Activated CD8-positive, alpha-beta memory T cell treated with anti-CD3 and anti-CD28 coated beads, Interleukin-2, amount 50 U/mL, for 4 hours (primary cell): Measurements from ENCODE around the gene CEP89.
"Not testable (repeated sequence)": the region's sequence is repeated elsewhere in the genome, so short reads cannot be mapped to it uniquely, and the experiment has no call there.

Experiments
- DNase-seq: peaks from one replicate; pipeline ENCODE4 v3.0.0-alpha.2; 2020

Gene CEP89

DNA sequence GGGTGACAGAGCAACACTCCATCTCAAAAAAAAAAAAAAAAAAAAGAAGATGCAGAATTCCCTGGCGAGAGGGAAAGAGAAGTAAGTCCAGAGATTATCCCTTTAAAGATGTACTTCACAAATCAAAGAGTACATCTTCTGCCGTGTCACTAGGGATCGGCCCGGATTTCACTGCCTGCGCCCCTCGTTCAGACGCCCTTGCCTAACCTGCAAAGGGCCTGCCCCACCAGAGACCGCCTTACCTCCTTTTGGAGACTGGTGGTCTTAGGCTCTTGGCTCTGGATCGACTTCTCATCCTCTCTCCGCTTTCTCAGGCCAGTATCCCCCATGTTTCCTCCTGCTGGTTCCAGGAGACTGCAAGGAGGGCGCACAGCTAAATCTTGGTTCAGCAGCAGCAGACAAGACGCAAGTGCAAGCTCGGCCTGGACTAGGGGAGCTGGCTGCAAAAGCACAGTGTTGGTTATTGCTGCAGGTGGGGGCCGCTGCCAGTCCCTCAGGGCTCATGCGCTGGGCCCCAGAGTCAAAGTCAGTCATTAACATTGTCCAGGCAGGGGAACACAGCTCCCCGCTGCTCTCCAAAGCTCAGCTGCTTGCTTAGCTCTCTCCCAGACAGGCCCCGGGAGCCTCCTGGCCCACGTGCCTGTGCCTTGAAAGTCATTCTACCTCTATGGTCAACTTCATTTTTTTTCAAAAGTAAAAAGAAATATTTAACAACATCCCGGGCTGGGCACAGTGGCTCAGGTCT is 103.4 kb downstream of the CEP89 start:
- DNase-seq = no peak

DNA sequence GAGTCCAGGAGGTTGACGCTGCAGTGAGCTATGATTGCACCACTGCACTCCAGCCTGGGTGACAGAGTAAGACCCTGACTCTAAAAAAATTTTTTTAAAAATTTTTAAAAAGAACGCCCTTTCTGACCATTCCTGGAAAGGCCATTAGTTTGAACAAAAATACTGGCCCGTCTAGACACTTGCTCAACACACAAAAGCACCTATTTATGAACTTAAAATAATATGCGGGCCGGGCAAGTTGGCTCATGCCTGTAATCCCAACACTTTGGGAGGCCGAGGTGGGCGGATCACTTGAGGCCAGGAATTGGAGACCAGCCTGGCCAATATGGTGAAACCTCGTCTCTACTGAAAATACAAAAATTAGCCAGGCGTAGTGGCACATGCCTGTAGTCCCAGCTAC is 104.3 kb downstream of the CEP89 start:
- not testable (repeated sequence) for DNase-seq

DNA sequence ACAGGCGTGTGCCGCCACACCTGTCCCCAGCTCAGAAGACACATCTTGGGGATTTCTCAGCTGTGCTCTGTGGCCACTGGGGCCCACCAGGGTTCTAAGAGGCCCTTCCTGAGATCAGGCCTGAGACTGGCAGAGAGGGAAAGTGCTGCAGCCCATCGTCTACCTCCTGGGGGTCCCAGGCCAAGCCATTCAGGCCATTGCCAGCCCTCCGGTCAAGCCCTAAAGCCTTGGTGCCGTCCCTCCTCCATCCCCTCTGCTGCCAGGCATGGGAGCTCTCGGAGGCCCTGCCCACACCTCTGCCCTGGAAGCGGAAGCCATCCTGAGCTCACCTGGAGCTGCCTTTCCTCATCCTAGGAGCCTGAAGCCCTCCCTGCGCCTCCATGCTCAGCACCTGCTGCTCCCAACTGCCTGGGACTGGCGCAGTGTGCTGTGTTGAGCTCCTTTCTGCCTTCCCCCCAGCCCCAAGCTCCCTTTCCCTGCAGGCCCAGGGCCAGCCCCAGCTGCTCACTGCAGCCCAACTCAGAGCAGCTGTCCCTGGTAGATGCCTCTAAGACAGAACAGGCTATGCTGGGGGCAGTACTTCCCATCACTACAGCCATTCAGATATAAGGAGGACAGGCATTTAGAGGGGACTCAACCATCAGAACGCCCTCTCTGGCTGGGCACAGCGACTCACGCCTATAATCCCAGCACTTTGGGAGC is 105.0 kb downstream of the CEP89 start:
- DNase-seq = no peak

DNA sequence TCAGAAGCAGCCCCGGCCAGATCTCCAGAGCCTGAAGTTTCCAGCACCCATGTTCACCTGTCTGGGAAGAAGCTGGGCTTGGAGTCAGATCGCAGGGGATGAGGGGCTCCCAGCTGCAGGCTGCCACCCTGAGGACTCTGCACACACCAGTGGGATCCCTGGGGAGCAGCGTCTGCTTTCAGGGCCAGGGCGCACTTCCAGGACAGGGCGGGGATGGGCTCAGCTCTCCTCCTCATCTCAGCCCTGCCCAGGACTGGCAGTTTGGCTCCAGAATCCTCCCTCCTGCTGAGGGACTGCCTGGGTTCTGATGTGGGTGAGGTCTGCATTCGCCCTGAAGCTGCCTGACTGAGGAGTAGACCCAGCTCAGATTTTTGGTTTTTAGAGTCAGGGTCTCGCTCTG is 105.7 kb downstream of the CEP89 start:
- DNase-seq = no peak

DNA sequence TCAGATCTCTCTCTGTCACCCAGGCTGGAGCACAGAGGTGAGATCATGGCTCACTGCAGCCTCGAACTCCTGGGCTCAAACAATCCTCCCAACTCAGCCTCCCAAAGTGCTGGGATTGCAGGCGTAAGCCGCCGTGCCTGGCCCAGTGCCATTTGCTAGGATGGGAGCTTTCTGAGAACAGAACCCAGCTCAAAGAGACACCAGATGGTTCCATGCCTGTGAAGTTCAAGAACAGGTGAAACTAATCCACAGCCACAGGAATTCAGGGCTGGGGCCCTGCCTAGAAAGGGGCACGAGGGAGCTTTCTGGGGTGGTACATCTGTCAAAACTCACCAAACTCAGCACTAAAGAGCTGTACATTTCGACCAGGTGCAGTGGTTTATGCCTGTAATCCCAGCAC is 106.4 kb downstream of the CEP89 start:
- DNase-seq = no peak

DNA sequence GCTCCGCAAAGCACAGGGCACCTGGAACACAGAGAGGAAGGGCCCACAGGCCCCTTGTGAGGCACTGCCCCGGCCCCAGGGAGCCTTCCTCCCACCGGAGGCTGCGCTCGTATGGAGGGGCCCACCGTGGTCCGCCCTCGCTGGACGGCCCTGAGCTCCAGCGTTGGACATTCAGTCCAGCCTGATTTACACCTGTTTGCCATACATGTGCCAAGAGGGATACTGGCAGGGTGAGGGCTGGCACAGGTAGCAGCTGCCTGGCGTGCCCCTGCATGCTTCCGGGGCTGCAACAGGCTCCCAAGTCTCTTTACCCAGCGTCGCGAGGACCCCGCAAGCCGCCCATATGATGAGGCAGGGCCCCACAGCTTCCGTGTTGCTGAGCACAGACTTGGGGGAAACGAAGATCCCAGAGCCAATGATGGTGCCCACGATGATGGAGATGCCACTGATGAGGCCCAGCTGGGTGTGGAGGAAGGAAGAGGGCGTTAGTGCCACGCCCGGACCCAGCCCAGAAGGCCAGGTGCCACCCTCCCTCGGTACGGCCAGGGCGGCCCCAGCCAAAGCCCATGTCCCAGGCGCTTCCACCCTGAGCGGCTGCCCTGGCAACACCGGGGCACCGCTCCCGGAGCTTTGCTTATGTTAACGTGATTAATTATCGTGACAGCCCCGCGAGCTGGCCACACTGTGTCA is 107.3 kb downstream of the CEP89 start:
- DNase-seq = no peak

DNA sequence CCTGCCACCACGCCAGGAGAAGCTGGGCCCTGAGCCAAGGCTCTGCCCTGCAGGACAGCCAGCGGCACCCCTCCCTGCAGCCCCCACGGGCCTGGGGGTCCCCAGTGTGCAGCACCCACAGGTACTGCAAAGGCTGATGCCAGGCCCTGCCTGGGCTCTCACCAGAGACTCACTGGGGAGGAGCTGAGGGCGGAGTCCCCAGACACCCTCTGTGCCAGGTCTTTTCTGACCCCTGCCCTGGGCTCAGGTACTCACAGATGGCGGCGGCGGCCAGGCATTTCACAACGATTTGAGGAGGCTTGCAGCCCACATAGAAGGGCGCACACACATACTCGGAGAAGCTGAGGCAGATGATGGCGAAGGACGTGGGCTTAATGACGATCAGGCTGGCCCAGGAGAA is 107.9 kb downstream of the CEP89 start:
- DNase-seq = no peak

DNA sequence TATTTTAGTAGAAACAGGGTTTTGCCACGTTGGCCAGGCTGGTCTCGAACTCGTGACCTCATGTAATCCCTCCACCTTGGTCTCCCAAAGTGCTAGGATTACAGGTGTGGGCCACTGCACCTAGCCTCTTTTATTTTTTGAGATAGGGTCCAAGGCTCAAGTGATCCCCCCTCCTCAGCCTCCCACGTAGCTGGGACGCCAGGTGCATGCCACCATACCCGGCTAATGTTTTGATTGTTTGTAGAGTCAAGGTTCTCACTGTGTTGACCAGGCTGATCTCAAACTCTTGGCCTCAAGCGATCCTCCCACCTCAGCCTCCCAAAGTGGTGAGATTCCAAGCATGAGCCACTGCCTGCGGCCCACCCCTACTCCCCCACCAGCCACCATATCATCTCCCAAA is 108.5 kb downstream of the CEP89 start:
- no peak for DNase-seq

DNA sequence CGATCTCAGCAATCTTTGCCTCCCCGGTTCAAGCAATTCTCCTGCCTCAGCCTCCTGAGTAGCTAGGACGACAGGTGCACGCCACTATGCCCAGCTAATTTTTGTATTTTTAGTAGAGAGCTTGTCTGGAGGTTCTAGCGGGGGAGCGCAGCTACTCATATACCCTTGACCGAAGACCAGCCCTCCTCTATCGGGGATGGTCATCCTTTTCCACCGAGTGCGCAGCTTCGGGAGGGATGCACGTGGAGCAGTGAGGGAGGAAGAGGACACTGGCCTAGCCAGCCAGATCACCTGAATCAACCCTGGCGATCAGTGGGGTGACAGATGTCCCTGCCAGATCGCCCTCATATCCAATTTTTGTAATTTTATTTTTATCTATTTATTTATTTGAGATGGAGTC is 109.0 kb downstream of the CEP89 start:
- no peak for DNase-seq

DNA sequence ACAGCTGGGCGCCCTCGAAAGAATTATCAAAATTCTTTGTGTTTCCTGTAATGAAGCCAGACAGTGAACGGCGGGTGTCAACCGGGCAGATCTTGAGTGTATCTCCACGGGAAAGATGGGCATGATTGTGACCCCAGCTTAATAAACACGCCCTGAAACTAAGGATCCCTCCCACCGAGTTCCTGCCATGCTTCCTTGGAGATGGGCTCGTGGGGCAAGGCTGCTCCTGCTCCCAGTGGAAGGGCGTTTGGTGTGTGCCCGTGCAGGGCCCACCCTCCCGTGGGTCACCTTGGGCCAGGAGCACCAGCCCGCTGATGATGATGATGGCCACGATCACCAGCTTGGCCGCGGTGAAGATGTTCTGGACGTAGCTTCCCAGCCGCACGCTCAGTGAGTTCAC is 109.6 kb downstream of the CEP89 start:
- DNase-seq = no peak

DNA sequence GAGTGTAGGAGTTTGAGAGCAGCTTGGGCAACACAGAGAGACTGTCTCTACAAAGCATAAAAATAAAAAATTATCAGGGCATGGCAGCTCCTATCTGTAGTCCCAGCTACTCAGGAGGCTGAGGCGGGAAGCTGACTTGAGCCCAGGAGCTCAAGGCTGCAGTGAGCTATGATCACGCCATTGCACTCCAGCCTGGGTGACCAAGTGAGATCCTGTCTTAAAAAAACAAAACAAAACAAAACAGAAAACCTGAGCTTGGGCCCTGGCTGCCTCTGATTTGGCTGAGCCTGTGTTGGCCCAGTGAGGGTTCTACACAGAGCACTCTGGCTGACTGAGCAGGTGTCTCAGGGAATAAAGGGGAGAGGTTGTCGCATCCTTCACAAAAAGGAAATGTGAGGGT is 110.2 kb downstream of the CEP89 start:
- DNase-seq = no peak

DNA sequence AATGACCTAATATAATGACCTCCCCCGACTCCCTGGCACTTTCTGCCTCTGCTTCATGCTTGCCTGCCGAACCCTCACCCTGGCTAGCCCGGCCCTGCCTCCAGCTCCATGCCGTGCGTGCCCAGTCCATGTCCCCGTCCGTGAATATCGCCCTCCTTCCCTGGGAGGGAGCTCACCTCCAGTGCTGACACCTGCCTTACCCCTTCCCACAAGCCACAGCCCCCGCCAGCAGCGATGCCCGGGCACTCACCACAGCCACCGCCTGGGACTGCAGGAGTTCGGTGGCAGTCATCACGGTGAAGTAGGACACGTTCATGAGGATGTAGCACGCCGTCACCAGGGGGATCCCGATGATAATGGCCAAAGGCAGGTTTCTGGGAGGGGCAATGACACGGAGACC is 112.2 kb downstream of the CEP89 start:
- no peak for DNase-seq

DNA sequence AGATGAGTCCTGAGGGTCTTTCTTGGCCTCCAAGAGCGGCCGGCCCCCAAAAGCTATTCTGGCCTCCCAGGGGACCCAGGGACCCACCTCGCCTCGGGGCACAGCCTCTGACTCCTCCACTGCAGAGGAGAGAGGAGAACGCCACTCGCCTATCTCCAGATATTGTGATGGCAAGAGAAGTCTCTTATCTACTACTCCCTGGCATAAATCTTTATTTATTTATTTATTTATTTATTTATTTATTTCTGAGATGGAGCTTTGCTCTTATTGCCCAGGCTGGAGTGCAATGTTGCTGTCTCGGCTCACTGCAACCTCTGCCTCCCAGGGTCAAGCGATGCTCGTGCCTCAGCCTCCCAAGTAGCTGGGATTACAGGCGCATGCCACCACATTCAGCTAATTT is 113.2 kb downstream of the CEP89 start:
- no peak for DNase-seq

DNA sequence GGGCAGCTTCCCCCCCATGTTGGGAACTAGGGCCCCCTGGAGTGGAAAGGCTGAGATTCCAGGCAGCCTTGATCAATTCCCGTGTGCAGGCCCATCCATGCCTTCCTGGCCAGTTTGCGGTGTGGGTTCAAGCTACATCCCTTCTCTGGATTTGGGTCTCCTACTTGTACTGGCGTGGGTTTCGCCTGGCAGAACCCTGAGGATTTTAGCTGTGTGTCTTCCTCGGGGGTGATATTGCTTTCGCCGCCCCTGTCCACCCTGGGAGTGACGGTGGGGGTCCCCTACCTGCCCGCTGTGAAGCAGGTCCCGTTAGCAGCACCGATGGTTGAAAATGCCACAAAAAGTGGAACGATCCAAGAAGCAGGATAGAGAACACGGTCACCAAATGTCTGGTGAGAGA is 113.6 kb downstream of the CEP89 start:
- no peak for DNase-seq

DNA sequence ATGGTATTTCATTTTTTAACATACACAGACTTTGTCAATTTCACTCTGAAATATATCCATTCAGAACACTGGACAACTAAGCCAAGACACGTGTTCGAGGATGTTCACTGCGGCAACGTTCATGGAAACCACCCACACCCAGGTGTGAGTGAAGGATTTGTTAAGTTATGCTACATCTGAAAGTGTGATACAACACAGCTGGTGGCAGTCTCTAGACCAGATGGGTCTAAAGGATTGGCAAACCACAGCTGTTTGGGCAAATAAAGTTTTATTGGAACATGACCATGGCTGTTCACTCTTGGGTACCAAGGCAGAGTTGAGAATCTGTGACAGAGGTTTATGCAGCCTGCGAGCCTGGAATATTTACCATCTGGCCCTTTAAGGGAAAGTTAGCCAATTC is 114.2 kb downstream of the CEP89 start:
- DNase-seq = no peak

DNA sequence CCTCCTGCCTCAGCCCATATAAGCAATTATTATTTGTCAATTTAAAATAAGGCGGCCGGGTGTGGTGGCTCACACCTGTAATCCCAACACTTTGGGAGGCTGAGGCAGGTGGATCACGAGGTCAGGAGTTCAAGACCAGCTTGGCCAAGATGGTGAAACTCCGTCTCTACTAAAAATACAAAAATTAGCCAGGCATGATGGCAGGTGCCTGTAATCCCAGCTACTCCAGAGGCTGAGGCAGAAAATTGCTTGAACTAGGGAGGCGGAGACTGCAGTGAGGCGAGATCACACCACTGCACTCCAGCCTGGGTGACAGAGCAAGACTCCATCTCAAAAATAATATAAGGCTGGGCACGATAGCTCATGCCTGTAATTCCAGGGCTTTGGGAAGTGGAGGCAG is 114.9 kb downstream of the CEP89 start:
- DNase-seq = not testable (repeated sequence)

DNA sequence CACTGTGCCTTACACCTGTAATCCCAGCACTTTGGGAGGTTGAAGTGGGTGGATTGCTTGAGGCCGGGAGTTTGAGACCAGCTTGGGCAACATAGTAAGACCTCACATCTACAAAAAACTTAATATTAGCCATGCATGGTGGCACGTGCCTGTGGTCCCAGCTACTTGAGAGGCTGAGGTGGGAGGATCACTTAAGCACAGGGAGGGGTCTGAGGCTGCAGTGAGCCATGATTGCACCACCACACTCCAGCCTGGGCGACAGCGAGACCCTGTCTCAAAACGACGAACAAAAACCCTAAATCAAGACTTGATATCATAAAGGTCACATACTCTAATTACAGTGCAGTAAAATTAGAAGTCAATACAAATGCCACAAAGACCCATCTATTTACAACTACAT is 119.5 kb downstream of the CEP89 start:
- DNase-seq = no peak

DNA sequence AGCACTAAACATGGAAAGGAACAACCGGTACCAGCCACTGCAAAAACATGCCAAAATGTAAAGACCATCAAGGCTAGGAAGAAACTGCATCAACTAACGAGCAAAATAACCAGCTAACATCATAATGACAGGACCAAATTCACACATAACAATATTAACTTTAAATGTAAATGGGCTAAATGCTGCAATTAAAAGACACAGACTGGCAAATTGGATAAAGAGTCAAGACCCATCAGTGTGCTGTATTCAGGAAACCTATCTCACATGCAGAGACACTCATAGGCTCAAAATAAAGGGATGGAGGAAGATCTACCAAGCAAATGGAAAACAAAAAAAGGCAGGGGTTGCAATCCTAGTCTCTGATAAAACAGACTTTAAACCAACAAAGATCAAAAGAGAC is 123.7 kb downstream of the CEP89 start:
- DNase-seq = not testable (repeated sequence)

DNA sequence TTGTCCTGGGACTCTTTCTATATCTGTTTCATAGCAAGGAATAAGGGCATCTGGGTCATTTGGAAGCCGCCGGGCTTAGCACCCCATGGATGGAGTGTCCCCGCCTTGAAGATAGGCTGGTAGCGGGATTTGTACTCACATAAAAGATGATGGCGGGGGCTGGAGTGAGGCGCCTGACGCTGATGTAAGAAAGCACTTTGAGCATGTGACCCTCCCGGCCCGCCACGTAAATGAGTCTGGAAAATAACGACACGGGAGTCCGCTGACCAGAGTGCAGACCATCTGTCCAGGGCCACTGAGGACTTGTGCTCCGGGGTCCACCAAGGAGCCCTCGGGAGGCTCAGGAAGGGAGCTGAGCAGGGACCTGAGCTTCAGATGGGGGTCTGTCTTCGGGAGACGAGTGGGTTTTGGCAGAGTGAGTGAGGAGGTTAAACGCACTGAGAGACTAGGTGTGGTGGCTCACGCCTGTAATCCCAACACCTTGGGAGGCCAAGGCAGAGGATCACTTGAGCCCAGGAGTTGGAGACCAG is 128.0 kb downstream of the CEP89 start:
- no peak for DNase-seq

DNA sequence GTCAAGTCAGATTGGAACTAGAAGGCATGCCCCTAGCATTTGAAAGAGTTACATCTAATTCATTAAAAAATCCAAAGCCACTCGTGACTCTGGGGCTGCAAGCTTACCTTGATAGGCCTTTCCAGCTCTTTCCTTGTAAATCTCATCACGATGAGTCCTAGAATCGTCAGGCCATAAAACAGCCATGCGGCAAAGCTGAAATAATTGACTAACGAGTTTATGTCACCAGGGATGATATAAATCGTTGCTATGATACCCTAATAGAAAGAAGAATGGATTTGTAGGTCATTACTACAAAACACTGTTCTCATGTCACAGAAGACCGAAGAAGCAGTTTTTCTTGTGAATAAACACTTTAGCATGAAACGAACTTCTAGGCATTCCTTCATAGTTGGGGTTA is 129.7 kb downstream of the CEP89 start:
- DNase-seq = no peak

DNA sequence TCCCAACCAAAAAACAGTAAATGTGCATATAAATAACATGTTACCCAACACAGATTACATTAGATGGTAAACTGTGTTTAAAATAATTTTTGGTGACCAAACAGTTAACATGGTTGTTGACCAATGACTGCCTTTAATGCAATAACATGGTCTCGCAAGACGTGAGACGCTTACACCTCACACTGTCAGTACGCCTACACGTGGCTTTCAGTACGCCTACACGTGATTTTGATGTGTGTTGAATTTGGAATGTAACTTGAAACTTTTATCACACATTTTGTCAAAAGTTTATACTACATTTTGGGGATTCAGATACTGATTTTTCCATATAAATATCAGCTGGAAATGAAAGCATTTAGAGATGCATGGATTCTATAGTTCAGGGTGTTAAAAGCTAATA is 134.2 kb downstream of the CEP89 start:
- no peak for DNase-seq

DNA sequence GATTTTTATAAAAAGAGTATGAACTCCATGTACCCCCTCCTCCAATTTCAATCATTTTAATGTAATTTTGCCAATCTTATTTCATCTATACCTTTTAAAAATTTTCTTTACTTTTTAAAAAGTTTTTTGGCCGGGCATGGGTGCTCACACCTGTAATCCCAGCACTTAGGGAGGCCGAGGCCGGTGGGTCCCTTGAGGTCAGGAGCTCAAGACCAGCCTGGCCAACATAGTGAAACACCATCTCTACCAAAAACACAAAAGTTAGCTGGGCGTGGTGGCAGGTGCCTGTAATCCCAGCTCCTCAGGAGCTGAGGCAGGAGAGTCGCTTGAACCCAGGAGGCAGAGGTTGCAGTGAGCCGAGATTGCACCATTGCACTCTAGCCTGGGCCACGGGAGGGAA is 138.4 kb downstream of the CEP89 start:
- not testable (repeated sequence) for DNase-seq

DNA sequence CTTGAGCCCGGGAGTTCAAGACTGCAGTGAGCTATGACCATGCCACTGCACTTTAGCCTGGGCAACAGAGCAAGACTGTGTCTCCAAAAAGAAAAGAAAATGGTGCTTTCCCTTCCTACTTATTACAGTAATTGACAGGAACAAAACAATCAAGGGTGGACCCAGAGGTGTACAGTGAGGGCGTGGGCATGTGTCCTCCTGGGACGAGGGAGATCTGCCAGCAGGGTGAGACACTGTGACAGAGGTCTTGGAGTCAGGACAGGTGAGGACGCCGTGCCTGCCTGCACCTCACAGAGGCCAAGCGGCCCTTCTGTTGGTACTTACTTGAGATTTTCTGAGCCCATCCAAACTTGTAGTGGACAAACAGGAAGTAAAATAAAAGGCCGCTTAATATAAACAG is 138.9 kb downstream of the CEP89 start:
- DNase-seq = not testable (repeated sequence)

DNA sequence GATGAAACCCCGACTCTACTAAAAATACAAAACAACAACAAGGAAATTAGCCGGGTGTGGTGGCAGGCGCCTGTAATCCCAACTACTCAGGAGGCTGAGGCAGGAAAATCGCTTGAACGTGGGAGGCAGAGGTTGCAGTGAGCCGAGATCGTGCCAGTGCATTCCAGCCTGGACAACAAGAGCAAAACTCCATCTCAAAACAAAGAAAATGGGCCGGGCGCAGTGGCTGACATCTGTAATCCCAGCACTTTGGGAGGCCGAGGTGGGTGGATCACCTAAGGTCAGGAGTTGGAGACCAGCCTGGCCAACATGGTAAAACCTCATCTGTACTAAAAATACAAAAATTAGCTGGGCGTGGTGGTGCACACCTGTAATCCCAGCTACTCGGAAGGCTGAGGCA is 139.7 kb downstream of the CEP89 start:
- not testable (repeated sequence) for DNase-seq
